Measurements from ENCODE around the gene ELP4.
"Not testable (repeated sequence)": the region's sequence is repeated elsewhere in the genome, so short reads cannot be mapped to it uniquely, and the experiment has no call there.

The ELP4 gene

GRCh38 chr11:31725176-31725575, 215.6 kb downstream of the ELP4 start:
- TF ChIP-seq ZFX (IDR thresholded peaks at IDR 0.05): no peak
- TF ChIP-seq, protein P1, sequence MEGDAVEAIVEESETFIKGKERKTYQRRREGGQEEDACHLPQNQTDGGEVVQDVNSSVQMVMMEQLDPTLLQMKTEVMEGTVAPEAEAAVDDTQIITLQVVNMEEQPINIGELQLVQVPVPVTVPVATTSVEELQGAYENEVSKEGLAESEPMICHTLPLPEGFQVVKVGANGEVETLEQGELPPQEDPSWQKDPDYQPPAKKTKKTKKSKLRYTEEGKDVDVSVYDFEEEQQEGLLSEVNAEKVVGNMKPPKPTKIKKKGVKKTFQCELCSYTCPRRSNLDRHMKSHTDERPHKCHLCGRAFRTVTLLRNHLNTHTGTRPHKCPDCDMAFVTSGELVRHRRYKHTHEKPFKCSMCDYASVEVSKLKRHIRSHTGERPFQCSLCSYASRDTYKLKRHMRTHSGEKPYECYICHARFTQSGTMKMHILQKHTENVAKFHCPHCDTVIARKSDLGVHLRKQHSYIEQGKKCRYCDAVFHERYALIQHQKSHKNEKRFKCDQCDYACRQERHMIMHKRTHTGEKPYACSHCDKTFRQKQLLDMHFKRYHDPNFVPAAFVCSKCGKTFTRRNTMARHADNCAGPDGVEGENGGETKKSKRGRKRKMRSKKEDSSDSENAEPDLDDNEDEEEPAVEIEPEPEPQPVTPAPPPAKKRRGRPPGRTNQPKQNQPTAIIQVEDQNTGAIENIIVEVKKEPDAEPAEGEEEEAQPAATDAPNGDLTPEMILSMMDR (conservative IDR thresholded peaks at IDR 0.05): no peak
- H3K27ac ChIP-seq: no peak overlapping the region

- no peak overlapping the region for H3K27ac ChIP-seq
- TF ChIP-seq ZFX (IDR thresholded peaks at IDR 0.05): no peak
- TF ChIP-seq, protein P1 (conservative IDR thresholded peaks at IDR 0.05): no peak
Observed at GRCh38 chr11:31728432-31728831, 218.9 kb downstream of the ELP4 start.

DNA sequence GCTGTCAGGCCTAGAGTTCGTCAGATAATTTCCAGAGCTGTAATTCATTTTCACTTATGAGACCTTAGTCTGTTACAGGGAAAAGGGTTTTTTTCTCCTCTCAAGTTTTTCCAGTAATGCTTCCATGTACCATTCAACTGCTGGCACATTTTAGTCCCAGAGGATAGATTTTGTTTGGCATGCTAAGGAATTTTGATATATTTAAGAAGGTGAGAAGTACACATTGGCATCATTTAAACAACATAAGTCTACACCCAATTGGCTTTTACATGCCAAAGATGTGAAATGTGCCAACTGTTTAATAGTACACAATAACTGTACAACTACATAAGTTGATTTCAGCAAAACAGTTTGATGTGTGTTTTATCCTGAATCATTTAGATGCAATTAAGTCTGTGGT, 230.6 kb downstream of the ELP4 start:
- no peak overlapping the region for H3K27ac ChIP-seq
- TF ChIP-seq, protein P1 (conservative IDR thresholded peaks at IDR 0.05): no peak

- H3K27ac ChIP-seq: not testable (repeated sequence)
Observed at GRCh38 chr11:31740731-31741368, 231.3 kb downstream of the ELP4 start.

DNA sequence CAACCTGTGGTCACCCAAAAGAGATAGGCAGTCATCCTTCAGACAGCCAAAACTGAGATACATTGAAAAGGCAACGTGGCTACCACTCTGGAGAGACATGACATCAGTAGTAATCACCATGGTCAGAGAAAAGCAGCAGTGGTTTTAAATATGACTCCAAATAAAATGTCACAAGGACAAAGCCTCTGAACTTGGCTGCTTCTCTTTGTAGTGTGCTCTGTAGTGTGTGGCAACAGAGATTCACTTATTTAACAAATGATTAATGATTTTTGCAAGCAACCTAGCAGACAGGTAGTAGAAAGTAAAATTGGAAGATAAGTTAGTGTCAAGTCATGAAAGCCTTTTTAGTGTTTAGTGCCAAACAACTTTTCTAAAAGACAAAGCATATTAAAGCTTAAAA, 238.0 kb downstream of the ELP4 start:
- H3K27ac ChIP-seq: no peak overlapping the region
- TF ChIP-seq, protein P1 (conservative IDR thresholded peaks at IDR 0.05): no peak
- no peak for TF ChIP-seq ZFX (IDR thresholded peaks at IDR 0.05)

DNA sequence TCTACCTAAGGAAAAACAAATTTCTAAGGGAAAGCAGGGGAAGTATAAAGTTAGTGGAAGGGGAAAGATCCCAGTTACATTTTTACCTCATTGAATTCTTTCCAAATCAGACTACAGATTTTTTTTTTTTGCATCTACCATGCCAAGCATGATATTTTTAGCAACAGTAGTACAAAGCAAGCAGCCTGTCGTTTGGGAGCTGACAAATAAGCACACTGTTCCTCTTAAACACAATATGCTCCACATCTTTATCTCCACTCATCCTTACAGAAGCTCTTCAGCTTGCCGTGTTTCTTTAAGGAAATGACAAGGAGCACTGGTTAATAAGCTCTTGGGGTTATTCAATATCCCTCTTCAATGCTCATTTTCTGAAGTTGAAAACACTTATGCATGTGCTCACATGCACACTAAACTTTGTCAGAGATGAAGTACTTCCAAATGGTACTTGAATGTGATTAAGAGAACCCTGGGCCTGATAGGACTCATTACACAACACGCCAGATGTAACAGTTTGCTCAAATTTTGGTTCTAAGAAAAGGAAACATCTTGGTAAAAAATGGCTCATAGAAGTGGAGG, 247.8 kb downstream of the ELP4 start:
- TF ChIP-seq ZFX (IDR thresholded peaks at IDR 0.05): no peak
- TF ChIP-seq, protein P1 (conservative IDR thresholded peaks at IDR 0.05): no peak

DNA sequence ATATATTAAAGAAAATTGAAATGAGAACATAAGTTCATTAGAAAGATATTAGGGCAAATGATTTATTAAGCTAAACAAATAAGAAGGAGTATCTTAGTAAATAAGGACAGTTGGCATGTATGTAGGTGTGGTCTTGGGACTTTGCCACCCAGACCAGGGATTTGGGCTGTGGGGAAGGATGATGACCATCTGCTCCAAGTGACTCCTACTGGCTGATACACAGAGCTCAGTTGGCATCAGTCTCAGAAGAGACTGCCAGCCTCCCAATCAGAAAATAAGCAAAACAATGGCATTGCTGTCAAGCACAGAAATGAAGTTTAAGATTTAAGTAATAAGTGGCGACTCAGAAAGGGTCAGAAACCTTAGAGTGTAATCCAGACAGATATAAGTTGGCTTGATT, 252.1 kb downstream of the ELP4 start:
- no peak for TF ChIP-seq ZFX (IDR thresholded peaks at IDR 0.05)
- TF ChIP-seq, protein P1 (conservative IDR thresholded peaks at IDR 0.05): no peak
- no peak overlapping the region for H3K27ac ChIP-seq

More for the DNA sequence above, 247.8 kb downstream of the ELP4 start:
- H3K27ac ChIP-seq: no peak overlapping the region

DNA sequence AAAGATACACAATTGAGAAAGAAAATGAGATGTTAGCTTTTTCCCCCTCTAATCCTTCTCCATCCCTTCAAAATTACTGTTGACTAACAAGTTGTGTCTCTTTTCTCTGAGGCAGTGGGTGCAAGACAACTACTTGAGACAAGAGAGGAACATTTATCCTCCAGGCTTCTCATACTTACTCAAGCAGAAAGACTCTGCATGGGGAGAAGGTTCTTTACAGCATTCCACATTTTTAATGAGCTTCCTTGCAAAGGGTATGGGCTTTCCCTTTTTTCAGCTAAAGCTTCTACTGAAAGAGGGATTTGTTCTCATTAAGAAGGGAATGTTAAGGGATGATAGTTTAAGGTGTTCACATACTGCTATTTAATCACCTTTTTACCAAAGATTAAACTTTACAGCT, 253.7 kb downstream of the ELP4 start:
- TF ChIP-seq, protein P1 (conservative IDR thresholded peaks at IDR 0.05): no peak
- TF ChIP-seq ZFX (IDR thresholded peaks at IDR 0.05): no peak
- no peak overlapping the region for H3K27ac ChIP-seq
